ENCODE data around the gene PRPF6. TPM values are rescaled to one million over a fixed set of nuclear protein-coding genes. Genes with fewer than 3 reads are reported as not detected.

PRPF6 gene
- total RNA-seq, 4 donors from 2014 or later = 70.7 to 93.0 (median 83.9) TPM

DNA sequence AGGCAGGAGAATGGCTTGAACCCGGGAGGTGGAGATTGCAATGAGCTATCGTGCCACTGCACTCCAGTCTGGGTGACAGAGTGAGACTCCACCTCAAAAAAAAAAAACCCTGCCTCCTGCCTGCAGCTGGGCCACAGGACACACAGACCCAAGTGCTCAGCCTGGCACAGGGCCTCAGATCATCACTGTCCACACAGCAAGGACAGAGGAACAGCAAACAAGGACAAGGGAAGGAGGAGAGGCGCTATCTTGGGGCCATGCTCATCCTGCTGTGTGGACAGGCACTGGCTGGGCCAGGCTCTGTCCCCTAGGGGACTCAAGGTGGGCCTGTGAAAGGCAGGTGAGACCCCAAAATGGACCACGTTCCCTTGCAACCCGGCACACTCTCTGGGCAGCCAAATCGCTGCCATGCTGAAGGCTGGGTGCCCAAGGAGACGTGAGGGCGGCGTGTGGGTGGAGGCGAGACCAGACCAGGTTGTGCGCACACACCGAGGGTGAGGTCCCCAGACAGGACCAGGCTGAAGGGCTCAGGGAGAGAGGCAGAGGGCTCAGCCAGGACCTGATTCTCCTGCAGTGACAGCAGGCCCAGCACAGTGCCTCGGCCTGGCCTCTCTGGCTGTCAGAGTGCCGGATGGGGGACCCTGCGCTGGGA lies 33.8 kb upstream of the PRPF6 start:
- Histone ChIP-seq H3K9me3 (no peaks in the 10 kb centered on the region), H3K4me3 (no peak overlapping the region), H3K27ac (no peak overlapping the region), H3K4me1 (peaks cover 67% of the 10 kb centered on the region), H3K27me3 (no peaks in the 10 kb centered on the region), H3K36me3 (peaks cover 39% of the 10 kb centered on the region)
- no peak for DNase-seq (ENCODE audit: low spot score in 2 of 2)
- 77% methylated on average over 2 of the region's 15 CpGs for WGBS
- no peak for TF ChIP-seq POLR2AphosphoS5 (IDR thresholded peaks at IDR 0.05)
- no peak for TF ChIP-seq POLR2A (IDR thresholded peaks at IDR 0.05)
- no peak for TF ChIP-seq CTCF (IDR thresholded peaks at IDR 0.05)
- no peak for TF ChIP-seq EP300 (IDR thresholded peaks at IDR 0.05)

DNA sequence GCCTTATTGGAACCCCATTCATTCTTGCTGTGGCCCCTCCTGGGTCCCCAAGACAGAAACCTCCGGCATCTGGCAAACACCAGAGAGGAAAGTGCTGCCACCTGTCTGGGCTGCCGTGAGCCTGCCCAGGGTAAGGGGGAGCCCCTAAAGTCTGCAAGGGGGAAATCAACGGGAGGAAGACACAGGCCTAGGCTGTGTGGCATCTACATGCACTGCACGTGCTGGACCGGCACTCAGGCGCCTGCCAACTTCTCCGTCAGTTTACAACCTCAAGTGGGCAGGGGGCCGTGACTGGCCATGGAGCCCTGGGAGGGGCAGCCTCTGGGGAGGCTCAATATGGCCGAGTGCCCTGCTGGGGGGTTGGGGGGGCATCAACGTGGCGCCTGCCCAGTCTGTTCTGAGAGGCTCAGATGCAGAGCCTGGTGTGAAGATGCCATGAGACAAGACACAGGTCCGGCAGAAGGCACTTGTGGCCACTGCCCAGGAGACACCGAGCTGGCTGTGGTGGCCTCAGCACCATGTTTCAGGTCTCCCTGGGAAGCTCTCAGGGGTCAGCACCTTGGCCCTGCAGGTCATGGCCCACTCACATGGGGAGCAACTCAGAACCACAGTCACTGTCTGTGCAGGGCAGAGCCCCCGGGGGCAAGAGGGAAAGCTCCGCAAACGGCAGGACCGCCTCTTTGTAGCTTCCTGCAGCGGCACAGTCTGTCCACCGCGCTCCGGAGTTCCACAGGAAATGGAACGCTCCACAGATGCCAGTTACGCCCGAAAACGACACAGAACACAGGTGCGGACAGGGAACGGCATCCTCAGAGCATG lies 33.1 kb upstream of the PRPF6 start:
- H3K27ac ChIP-seq = peak overlapping the region; percentile 29
- TF ChIP-seq POLR2A (IDR thresholded peaks at IDR 0.05) = no peak
- TF ChIP-seq POLR2AphosphoS5 (IDR thresholded peaks at IDR 0.05) = no peak
- no peak for TF ChIP-seq EP300 (IDR thresholded peaks at IDR 0.05)
- TF ChIP-seq CTCF (IDR thresholded peaks at IDR 0.05) = no peak
- H3K36me3 ChIP-seq = peaks cover 37% of the 10 kb centered on the region
- peaks cover 67% of the 10 kb centered on the region for H3K4me1 ChIP-seq
- H3K4me3 ChIP-seq = peak overlapping the region; percentile 32
- H3K27me3 ChIP-seq = no peaks in the 10 kb centered on the region
- DNase-seq (ENCODE audit: low spot score in 2 of 2) = no peak
- 12% methylated on average over 16 of the region's 27 CpGs for WGBS
- no peaks in the 10 kb centered on the region for H3K9me3 ChIP-seq

DNA sequence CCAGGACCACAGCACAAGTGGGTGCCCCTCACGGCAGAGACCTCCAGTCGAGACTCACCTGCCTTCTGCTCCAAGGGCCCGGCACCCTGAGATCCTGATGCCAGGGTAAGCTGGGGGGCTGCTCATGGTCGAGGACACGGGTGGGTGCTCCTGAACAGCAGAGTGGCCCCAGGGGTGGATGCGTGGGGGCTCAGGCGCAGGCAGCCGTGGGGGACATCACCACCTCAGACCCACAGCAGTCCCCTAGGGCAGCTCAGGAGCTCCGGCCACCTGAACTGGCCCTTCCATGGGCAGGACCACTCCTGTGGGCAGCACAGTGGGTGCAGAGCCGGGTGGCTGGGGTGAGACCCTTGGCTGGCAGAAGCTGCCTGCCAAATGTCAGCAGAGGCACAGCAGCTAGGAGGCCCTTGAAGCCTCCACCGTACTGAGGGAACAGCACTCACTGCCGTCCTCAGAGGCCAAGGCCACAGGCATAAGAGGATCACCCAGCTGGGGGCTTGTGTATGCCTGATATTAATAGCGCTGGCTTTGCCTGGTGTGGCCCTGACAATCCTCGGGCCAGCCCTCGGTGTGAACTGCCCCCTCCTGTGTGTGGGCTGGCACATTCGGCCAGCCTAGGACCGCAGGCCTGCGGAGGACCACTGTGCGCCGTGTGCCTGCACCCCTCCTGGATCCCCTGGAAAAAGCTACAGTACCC lies 30.1 kb upstream of the PRPF6 start:
- Histone ChIP-seq H3K4me3 (no peak overlapping the region), H3K27ac (peak overlapping the region; percentile 76), H3K36me3 (peaks cover 7% of the 10 kb centered on the region), H3K9me3 (no peaks in the 10 kb centered on the region), H3K4me1 (peaks cover 88% of the 10 kb centered on the region), H3K27me3 (no peaks in the 10 kb centered on the region)
- WGBS = 60% methylated on average over 1 of the region's 20 CpGs
- DNase-seq (ENCODE audit: low spot score in 2 of 2) = no peak
- no peak for TF ChIP-seq POLR2A (IDR thresholded peaks at IDR 0.05)
- TF ChIP-seq EP300 (IDR thresholded peaks at IDR 0.05) = no peak
- TF ChIP-seq POLR2AphosphoS5 (IDR thresholded peaks at IDR 0.05) = no peak
- TF ChIP-seq CTCF (IDR thresholded peaks at IDR 0.05) = no peak

DNA sequence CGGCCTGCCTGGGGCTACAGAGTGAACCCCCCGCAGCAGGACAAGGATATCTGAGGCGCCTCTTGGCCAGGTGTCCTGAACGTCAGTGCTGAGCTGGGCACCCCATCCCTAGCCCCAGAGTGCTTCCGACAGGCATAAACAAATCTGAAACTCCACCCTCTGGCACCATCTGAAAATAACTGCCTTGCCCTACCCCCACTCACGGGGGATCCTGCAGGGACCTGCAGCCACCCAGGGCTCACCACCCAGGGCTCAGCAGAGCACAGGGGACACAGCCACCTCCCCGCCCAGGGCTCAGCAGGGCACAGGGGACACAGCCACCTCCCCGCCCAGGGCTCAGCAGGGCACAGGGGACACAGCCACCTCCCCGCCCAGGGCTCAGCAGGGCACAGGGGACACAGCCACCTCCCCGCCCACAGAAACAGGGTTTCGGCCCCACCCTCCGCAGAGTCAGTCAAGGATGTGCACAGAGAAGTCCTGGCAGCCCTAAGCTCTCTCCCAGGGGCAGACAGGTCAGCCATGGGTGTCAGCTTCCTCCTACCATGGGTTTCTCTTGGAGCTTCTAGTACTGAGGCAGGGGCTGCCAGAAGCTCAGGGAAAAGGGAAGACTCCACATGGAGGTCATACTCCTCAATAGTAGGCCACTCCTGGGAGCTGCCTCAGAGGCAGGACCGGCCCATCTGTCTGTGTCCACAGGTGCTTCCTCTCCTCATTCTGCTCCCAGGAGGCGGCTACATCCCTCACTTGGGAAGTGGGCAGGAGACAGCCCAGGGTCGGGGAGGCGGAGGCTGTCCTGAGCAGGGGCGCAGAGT lies 29.3 kb upstream of the PRPF6 start:
- no peak for TF ChIP-seq CTCF (IDR thresholded peaks at IDR 0.05)
- TF ChIP-seq POLR2A (IDR thresholded peaks at IDR 0.05) = no peak
- no peak for TF ChIP-seq EP300 (IDR thresholded peaks at IDR 0.05)
- TF ChIP-seq POLR2AphosphoS5 (IDR thresholded peaks at IDR 0.05) = no peak
- H3K4me1 ChIP-seq = peaks cover 88% of the 10 kb centered on the region
- H3K4me3 ChIP-seq = no peak overlapping the region
- no peak for DNase-seq (ENCODE audit: low spot score in 2 of 2)
- WGBS = 62% methylated on average over 7 of the region's 17 CpGs
- H3K27me3 ChIP-seq = no peaks in the 10 kb centered on the region
- H3K36me3 ChIP-seq = no peaks in the 10 kb centered on the region
- H3K9me3 ChIP-seq = no peaks in the 10 kb centered on the region
- peak overlapping the region; percentile 48 for H3K27ac ChIP-seq

All from suprapubic skin (tissue), 4 donors.